GM19468 (cell line): ENCODE results near the gene MCM9.

Experiments
- ATAC-seq: cut with Tn5 transposase; IDR thresholded peaks from one replicate; pipeline ENCODE4 v1.9.1; 2021; ENCODE audit warnings: mild to moderate bottlenecking, moderate library complexity, moderate number of reproducible peaks; ENCODE audit not compliant: unreplicated experiment; ENCODE audit errors: extremely low read depth

The MCM9 gene

GRCh38 chr6:118933855-118934460 lies 1.0 kb downstream of the MCM9 start:
- no peak for ATAC-seq

GRCh38 chr6:118932421-118932820 lies 2.5 kb downstream of the MCM9 start:
- no peak for ATAC-seq

- ATAC-seq: no peak
Observed at GRCh38 chr6:118931436-118931835, 3.5 kb downstream of the MCM9 start.

DNA sequence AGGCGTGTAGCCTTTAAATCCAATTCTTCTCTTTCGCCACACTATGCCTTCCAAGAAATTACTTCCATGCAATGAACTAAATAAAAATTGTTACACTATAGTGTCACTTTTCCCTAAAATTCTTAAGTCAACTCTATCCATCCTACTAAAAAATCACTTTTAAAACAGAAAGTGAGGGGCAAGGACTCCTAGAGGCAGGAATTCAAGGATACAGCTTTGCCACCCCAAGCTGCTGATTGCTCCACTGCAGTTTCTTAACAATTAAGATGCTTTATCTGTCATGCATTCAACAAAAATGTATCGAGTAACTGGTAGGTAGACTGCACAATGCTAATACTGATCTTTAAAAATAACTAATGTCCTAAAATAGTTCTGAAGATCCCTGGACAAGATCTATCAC lies 4.3 kb downstream of the MCM9 start:
- ATAC-seq: no peak

- no peak for ATAC-seq
Observed at GRCh38 chr6:118923035-118923434, 11.9 kb downstream of the MCM9 start.

- ATAC-seq: no peak
Observed at GRCh38 chr6:118921084-118921483, 13.9 kb downstream of the MCM9 start.

DNA sequence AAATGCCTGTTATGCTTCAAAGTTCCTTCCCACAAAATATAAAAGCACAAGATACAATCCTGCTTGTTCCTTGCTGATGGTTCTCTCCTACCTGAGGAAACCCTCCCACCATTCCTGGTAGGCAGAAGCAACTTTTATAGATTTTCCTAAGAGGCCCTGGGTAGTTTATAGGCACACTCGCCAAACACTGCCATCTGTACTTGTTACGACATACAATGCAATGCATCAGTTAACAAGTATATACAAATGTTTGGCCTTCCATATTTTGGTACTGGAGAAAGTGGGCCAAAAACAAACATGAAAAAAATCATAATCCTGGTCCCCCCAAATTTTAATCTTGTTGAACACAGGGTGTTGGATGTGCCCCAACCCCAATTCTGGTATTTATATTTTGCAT lies 16.6 kb downstream of the MCM9 start:
- no peak for ATAC-seq

DNA sequence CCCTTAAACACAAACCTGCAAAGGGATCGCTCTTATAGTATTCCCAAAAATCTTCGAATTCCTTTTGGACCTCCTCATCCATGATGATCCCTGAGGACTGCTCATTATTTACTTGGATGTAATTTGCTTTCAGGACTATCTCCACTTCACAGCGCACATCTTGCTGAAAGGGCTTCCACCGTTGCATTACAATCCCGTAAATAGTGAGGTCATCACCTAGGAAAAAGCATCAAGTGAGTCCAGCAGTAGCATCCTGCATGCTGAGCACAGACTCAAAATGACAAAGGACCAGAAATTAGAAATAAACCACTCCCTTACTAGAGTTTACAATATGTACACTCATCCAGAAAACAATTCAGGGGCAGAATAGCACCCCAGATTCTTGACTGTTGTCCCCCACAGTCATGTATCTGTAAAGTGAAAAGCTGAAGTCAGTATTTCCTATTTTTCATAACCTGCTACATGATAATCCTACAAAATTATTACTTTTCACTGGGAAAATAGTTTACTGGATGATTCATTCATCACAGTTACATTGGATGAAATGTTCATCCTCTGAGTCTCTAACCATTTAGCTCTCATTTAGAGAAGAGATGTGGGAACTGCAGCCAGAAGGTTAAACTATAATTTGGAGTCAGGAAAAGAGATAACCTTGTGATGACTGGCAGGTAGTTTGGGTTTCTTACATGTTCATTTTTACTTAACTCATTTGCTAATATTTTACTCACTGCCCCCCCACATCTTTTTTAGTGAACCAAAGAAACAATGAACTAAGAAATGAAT lies 17.2 kb downstream of the MCM9 start:
- no peak for ATAC-seq

DNA sequence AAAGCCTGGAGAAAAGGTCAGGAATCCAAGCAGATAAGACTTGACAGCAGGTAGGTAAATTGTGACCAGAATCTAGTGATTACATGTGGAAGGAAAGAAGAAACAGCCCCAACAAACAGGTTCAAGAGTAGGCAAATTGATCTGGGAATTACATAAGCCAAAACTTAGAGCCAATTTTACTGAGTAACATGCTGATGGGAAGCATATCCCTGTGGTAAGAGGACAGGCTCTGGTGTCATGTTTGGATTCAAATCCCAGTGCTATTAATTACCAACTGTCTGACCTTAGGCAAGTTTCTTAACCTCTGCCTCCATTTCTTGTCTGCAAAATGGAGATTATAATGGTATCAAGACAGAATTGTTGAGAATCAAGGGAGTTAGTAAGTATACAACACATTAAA lies 20.4 kb downstream of the MCM9 start:
- ATAC-seq: no peak

- ATAC-seq: no peak
Observed at GRCh38 chr6:118913161-118913560, 21.8 kb downstream of the MCM9 start.

- ATAC-seq: no peak
Observed at GRCh38 chr6:118912646-118913045, 22.3 kb downstream of the MCM9 start.

- ATAC-seq: no peak
Observed at GRCh38 chr6:118908441-118908840, 26.5 kb downstream of the MCM9 start.

DNA sequence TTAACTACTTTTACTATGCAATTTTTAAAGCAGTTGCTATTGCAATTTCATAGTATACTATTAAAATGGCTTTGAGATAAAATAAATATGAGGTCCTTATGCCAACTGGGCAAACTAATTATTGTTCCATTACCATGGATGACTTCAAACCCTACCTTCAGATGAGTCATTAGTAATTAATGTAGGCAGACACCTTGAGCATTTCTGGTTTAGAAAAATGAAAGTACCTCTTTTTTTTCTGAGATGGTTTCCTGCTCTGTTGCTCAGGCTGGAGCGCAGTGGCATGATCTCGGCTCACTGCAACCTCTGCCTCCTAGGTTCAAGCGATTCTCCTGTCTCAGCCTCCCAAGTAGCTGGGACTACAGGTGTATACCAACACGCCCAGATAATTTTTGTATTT lies 29.1 kb downstream of the MCM9 start:
- no peak for ATAC-seq

- no peak for ATAC-seq
Observed at GRCh38 chr6:118905084-118905483, 29.9 kb downstream of the MCM9 start.

- ATAC-seq: no peak
Observed at GRCh38 chr6:118903691-118904090, 31.3 kb downstream of the MCM9 start.

GRCh38 chr6:118903138-118903537 lies 31.8 kb downstream of the MCM9 start:
- ATAC-seq: no peak

DNA sequence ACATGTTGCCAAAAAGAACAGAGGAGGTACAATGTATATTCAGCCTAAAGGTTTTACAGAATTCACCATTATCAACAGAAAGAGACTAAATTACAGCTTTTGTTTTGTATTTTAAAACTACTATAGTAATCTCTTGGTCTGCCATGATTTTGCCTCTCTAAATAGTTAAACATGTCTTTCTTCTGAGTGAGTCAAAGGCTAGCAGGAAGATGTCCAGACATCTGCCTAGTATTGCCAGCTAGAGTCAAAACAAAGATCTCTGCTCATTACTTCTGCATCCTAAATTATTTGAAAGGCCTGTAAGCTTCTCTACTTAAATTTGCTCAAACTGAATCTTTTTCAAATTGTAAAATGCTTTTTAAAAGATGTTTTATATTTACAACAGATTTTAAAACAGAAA lies 32.2 kb downstream of the MCM9 start:
- ATAC-seq: no peak

- ATAC-seq: no peak
Observed at GRCh38 chr6:118899948-118900347, 35.0 kb downstream of the MCM9 start.

DNA sequence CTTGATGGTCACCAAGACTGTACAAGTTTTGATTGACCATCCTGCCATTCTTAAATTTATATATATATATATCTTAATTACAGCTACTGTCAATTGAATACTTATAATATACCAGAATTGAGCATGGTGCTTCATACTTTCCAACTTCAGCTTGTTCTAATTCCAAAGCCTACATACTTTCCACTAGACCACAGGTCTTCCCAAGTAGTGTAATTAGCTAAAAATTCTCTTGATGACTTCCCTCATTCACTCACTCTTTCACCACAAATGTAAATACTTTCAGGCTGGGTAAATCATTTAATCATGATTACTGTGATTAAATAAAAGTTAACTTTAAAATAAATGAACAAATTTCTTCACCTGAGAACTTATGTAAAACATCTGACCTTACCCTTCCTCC lies 37.6 kb downstream of the MCM9 start:
- no peak for ATAC-seq

DNA sequence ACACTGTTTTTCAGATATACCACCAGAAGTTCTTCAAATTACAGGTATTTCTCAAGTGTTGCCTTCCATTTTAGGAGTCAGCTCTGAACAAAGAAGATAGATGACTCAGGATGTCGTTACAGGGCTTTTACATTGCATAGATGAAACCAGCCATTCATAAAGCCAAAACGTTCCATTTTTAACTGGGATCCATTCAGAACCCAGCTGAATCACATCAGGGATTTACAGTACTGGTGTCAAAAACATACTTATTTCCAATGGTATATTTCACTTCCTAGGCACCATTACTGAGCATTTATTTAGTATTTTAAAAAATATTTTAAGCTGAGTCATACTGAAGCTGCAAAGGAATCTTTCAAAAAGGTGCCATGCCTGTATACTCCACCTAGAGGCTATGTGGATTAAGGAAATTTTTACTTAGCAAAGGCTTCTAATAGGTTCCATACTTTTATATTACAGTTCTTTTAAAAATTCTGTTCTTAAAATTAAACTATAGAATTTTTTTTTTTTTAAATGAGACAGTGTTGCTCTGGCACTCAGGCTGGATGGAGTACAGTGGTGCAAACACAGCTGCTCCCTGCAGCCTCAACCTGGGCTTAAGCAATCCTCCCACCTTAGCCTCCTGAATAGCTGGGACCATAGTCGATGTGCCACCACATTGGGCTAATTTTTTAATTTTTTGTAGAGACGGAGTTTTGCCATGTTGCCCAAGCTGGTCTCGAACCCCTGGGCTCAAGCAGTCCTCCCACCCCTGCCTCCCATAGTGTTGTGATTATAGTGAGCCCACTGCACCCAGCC lies 38.4 kb downstream of the MCM9 start:
- ATAC-seq: peak; percentile 13

GRCh38 chr6:118895859-118896258 lies 39.1 kb downstream of the MCM9 start:
- no peak for ATAC-seq
